H4 (cell line): ENCODE data around the gene CHPF2. TPM values are rescaled to one million over a fixed set of nuclear protein-coding genes. Genes with fewer than 3 reads are reported as not detected.
A peak's percentile ranks its signal among the peaks of the same experiment; 100 is the strongest.

Experiments used
- DNase-seq: peaks from one replicate; pipeline ENCODE4 v3.0.0-alpha.2; 2015; ENCODE audit warnings: low spot score
- total RNA-seq: library from RNA; depleted of rRNA; stranded (reverse); fragments of >200 nt; shearing (Covaris generic); gene quantifications from 2 replicates; pipeline ENCODE4 v1.2.3, GENCODE V29; 2014; rRNA removed

CHPF2 gene, protein sequence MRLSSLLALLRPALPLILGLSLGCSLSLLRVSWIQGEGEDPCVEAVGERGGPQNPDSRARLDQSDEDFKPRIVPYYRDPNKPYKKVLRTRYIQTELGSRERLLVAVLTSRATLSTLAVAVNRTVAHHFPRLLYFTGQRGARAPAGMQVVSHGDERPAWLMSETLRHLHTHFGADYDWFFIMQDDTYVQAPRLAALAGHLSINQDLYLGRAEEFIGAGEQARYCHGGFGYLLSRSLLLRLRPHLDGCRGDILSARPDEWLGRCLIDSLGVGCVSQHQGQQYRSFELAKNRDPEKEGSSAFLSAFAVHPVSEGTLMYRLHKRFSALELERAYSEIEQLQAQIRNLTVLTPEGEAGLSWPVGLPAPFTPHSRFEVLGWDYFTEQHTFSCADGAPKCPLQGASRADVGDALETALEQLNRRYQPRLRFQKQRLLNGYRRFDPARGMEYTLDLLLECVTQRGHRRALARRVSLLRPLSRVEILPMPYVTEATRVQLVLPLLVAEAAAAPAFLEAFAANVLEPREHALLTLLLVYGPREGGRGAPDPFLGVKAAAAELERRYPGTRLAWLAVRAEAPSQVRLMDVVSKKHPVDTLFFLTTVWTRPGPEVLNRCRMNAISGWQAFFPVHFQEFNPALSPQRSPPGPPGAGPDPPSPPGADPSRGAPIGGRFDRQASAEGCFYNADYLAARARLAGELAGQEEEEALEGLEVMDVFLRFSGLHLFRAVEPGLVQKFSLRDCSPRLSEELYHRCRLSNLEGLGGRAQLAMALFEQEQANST
- 26.0 and 32.9 TPM in 2 replicates for total RNA-seq

DNA sequence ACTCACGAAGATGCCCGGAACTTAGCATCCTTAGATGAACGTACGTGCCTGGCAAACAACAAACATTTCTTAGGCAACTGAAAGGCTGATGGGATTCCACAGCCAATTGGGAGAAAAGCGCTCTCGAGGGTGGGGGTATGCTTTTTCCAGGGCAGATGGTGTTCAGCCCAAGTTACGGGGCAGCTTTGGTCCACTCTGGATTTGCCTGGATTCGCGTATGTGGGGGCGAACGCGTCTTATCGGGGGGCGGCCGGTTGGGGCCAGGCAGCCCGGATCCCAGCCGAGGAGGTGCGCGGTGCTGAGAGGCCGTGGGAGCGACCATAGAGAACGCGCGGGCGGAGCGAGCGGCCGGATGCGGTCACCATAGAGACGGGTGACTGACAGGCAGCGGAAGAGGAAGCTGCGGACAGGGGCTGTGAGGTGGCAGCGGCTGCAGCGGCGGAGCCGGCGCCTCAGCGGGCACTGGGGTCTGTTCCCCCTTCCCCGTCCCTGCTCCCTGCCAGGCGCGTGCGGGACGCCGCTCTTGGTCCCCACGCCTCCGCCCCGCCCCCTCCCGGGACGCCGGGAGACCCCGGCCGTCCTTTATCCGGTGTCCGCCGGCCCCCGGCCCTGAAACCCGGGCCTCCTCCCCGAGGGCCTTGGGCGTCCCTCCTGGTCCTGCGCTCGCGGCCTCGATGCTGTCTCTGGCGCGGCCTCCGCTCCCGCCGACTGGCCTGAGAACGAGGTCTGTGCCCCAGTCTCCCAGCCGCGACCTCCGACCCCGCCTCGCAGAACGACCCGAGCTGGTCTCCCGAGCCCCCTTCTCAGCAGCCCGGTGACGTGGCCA lies at the start of gene CHPF2:
Gene CHPF2, plus strand, starts transcription at position 393 of the 826 bp plus-strand sequence. CDS start 1,529 bp downstream, outside the sequence.
- peak; percentile 86 for DNase-seq

DNA sequence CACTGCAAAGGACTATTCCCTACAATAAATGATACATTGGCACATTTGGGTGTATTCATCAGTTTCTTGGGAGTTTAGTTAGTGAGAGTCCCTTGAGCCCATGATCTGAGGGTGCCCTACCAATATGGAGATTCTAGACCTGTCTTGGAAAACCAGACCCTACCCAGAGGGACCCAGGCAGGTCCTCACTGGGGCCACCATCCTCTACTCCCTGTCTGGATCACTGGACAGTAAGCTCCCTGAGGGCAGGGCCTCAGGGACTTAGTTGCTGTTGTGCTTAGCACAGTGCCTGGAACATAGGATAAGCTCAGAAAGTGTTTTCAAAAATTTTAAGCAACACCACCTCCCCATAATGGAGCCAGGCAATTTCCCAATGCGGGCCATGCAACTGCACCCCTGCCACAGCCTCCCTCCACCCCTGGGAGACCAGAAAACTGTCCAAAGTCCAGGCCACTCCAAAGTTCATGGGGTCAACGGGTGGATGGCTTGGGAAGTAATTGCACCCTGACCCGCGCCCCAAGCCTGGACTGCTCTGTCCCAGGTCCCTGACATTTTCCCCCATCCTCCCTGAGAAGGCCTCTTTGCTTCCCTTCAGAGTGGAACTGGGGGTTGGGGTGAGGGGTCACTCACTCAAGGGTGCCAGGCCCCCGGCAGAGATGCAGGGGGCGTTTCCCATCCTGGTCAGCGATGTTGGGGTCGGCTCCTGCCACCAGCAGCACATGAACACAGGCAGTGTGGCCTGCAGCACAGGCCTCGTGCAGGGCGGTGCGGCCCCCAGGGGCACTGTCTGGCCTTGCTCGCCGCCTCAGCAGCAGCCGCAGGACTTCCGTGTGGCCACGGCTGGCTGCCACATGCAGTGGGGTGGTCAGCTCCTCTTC lies 46.3 kb upstream of the CHPF2 start:
- DNase-seq, result no peak

DNA sequence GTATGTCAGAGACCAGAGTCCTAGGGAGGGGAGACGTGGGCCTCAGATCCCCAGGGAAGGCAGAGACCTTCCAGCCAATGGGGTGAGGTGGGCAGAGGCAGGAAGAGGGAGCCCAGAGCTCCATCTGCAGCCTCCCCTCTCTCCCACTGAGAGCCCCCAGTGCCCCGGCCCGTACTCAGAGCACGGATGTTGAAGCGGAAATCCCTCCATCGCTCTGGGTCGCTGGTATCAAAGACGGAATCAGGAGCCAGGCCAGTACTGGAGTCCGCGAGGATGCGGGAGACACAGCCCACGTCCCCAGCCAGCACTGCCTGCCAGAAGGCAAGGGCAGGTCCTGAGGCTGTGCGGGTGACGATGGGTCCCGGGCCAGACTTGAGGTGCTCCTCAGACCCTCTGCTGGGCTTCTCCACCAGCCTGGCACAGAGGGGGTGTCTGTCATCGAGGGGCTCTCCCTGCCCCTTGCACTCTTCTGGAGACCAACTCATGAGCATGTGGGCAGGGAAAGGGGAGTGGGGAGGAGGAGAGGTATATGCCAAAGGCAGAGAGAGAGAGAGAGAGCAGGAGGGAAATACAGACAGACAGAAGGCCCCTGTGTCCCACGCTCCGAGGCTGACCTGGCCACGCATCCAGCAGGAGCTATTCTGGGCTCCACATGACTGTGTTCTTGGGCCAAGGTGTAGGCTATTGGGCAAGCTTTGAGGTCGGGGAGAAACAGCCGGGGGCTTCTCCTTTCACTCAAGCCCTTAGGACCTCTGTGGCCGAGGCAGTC lies 45.5 kb upstream of the CHPF2 start, which contains the start of gene ASB10:
Gene ASB10, minus strand, starts transcription at position 611 of the 769 bp plus-strand sequence. Its CDS starts 120 bp downstream, at position 491.
- no peak for DNase-seq

DNA sequence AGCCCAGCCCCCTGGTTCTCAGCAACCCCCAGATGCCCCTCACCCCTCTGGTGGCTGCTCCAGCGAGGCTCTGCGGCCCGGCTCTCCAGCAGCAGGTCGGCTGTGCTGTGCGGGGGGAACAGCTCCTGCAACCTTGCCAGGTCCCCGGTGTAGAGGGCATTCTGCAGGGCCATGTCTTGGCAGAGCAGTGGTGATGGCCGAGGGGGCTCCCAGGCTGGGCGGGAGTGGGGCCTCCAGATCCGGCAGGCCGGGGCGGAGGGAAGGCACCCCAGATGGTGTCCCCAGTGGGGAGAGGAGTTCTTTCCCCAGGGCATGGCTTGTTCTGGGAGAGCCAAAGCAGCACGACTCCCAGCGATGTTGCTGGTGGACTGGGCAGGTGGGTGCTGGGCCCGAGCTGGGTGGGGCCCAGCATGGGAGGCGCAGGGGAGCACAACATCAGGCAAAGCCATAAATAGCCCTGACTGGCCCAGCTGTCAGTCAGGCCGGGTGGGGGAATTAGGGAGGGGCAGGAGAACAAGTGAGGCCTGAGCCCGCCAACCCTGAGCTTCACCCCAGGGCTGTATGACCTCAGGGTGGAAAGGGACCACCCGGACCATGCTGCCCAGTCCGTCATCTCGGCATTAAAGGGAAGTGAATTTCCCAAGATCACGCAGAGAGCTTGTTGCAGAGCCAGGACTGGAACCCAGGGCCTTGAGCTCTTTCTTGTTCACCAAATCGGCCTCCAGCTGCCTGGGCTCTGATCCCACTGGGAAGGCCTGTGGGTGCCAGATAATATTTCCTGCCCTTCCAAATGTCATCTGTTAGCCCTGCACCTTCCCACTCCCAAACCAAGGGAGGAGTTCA lies 44.7 kb upstream of the CHPF2 start:
- DNase-seq, result no peak

DNA sequence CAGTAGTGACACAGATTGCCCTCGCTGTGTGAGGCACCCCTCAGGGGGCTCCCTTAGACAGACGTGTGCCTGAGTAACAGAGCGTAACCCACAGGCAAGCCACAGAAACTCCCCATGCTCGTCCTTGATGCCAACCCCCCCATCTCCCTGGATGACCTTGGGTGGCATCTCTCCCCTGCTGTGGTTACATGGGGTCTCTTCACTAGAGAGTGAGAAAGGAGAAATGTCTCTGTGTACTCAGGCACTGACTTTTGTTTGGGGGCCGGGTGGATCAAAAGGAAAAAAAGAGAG lies 44.1 kb upstream of the CHPF2 start:
- DNase-seq, result no peak

DNA sequence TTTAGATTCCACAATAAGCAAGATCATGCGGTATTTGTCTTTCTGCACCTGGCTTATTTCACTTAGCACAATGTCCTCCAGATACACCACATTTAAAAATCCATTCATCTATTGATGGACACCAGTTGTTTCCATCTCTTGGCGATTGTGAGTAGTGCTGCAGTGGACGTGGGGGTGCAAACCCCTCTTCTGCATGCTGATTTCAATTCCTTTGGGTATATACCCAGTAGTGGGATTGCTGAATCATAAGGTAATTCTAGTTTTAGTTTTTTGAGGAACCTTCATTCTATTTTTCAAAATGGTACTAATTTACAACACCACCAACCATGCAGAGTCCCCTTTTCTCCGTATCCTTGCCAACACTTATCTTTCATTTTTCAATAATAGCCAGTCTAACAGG lies 43.2 kb upstream of the CHPF2 start:
- no peak for DNase-seq

DNA sequence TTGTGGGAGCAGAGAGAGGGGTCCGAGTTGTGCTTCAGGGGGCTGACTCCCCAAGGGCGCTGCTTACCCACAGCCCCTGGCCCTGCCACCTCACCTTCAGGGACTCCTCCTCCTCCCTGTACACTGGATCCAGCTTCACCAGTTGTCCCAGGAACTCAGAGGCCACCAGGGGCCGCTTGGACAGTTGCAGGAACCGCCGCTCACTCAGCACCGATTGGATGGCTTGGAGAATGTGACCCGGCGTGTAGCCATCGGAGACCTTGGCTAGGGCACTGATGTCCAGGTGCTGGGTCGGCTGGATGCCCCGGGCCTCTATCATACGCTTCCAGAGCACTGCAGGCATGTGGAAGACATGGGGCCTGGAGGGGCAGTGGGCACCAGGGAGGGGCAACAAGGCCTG lies 40.7 kb upstream of the CHPF2 start:
- no peak for DNase-seq

DNA sequence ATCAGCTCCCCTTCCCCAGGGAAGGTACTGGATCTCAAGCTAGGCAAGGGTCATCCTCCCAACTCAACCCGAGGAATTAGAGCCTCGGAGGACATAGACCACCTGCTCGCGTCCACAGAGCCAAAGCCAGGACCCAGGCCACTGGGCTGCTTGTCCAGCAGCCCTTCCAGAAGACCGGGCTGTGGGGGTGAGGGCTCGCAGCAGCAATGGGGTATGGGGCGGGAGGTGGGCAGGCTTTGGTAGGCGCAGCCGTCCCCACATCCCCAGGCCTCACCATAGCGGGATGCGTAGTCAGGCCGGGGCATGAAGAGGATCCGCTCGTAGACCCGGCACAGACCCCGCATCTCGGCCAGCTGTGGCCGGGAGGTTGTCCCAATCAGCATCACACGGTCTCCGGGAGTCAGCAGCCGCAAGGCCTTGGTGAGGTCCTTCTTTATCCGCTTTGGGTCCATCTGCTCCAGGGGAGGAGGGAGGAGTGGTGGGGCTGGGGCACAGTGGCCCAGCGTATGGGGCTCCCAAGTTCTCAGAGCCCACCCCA lies 40.2 kb upstream of the CHPF2 start:
- no peak for DNase-seq

DNA sequence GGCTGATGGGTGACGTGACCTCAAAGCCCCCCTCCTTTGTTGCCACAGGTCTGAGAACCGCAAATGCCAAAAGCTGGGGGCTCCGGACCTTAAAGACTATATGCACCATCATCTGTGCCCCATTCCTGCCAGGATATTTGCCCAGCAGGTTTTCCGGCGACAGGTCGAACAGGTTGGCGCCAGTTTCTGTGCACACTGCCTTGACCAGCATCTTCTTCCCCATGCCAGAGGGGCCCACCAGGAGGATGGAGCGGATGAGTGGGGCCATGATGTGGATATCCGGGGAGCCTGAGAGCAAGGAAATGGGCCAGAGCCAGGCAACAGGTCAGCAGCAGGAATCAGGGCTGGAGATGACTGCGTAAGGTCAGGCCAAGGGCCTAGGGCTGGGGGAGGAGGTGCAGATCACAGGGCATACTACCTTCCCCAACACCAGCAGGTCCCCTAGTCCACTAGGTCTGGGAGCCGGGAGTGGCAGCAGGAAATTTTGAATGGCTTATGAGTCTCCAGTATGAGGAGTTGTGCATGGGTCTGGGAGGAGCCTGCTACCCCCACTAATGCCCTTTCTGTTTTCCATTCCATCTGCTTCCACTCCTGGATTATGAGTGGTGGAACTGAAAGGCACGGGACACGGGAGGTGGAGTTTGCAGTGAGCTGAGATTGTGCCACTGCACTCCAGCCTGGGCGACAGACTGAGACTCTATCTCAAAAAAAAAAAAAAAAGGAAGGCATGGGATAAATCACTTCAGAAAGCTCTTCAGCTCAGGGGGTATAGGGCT lies 38.9 kb upstream of the CHPF2 start:
- DNase-seq, result no peak

DNA sequence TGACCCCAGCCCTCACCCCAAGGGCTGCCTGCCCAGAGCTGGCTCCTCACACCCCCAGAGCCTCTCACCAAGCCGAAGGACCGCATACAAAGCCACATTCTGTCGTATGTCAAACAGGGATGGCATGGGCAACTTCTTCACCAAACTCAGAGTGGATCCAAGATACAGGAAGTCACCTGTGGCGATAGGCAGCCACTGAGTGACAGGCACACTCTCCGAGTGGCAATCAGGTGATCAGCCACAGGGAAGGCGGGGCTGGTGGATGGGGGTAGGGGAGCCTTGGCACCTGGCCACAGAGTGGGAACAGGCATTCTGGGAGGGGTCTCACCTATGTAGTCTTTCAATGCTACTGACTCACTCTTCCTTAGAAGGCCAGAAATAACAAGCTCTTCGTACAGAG lies 38.1 kb upstream of the CHPF2 start:
- DNase-seq, result no peak

DNA sequence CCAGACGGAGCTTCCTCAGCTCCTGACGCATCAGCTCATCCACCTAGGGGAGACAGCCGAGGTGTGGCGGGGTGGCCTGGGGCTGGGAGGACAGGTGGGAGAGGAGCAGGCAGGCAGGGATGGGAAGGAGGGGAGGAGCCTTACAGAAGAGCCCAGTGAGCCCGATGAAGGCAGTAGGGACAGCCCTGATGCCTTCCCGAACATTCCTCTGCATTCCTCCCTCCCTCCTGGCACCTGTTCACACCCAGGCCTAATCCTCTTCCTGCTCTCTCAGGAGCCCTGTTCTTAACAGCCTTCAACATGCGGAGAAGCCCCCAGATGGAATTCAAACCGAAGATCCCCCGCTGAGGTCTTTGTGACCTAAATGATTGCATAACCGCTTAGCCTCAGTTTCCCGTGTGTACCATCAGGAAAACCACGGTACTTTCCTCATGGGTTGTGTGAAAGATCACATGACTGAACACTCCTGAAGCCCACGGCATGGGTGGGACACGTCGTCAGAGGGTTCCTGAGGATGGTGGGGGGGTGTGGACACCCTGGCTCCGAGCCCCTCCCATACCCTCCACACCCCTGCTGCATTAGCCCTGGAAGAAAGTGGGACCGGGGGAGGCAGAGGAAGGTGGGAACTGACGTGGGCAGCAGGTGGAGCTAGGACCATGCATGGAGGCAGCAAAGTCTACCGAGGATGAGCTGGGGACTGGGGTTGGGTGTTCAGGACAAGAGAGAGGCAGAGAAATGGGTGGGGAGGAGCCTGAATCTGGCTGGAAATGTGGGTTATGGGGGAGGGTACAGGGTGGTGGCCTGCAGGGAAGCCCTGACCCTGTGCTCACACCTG lies 36.5 kb upstream of the CHPF2 start:
- DNase-seq, result no peak

DNA sequence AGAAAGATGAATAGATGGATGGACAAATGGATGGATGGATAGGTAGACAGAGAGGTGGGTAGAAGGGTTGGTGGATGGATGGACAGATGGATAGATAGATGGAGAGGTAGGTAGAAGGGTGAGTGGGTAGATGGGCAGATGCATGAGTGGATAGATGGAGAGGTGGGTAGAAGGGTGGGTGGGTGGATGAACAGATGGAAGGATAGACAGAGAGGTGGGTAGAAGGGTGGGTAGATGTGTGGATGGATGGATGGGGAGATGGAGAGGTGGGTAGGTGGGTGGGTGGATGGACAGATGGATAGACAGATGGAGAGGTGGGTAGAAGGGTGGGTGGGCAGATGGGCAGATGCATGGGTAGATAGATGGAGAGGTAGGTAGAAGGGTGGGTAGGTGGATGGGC lies 34.4 kb upstream of the CHPF2 start:
- DNase-seq, result no peak

DNA sequence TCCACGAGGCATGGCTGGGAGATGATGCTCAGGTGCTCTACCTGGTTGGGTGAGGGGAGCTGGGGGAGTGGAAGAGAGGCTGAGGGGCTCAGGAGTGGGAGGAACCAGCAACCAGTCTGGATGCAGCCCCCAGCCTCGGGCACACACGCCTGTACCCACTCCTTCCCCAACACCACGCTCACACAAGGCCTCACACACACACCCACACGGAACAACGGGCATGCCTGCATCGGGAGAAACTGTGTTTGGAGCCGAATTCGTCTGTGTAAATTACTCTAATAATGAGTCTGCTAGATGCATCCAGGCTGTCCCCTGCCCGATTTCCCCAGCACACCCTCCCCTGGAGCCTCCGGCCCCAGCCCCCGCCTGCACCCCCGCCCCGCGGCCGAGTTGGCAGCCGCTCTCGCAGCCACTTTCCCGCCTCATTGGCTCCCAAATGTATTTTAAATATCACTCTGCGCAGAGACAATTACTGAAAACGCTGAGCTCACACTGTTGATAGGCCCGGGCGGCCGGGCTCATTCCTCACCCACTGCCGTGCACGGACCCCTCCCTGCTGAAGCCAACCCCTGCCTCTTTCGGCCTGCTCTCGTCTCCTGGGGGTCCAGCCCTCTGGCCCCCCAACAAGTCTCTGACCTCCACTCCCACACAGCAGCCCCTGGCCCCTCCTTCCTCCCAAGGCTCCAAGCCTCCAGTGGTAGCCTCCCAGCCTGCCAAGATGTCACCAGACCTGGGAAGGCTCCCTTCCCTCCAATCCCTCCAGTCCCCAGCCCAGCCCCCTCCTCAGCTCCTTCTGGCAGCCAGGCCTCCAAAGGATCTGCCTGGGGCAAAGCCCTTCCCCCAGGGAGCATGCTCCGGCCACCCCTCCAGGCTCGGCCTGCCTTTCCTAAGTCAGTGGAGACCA lies 33.1 kb upstream of the CHPF2 start:
- DNase-seq, result no peak

DNA sequence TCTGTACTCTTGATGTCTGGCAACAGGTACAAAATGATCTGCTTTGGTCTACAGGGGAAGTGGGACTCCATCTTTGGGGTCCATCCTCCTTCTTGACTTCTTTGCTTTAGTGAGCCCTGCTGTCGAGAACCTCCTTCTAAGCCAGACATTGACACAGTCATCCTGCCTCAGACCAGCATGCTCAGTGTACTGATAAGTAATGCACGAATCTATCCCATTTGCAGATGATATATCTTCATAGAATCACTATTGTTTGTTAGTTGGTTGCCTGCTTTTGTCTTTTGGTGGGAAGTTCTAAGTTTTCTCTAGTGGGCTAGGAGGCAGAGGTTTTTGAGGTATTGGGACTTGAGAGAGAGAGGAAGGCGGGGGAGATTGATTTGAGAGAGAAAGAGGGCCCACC lies 30.9 kb upstream of the CHPF2 start:
- no peak for DNase-seq

DNA sequence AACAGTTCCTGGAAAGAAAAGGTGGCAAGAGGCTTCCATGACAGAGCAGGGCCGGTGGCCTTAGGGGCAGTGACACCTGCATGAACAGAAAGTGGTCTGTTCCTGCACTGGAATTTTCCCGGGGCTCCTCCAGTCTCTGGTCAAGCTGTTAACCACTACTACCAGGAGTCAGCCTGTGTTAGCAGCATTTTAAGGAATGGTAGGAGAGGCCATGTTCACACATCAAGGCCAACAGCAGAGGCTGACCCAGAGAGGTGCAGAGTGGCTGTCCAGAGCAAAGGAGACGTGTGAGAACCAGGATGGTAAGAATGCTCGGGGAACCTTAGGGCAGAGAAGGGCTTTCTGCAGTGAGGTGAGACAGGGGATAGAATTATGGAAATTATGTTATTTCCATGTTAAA lies 30.5 kb upstream of the CHPF2 start:
- no peak for DNase-seq

DNA sequence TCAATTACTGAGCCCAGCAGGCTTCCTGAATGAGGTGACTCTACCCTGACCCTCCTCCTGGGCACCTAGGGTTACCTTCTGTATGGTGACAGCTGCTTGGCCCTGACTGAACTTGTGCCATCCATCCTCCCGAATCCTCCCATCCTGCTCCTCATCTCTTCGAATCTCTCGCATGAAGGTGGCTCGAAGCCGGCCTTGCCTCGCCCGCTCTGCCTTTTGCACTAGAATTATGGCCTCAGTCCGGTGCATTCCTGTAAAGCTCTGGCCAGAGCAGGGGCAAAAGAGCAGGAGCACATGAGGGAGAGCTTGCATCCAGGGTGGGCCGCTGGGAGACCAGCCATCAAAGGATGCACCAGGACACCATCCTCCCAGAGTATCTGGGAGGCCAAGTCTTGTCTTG lies 29.4 kb upstream of the CHPF2 start:
- no peak for DNase-seq
